Measurements from ENCODE around the gene F7. TPM values are rescaled to one million over a fixed set of nuclear protein-coding genes. Genes with fewer than 3 reads are reported as not detected.
"Not testable (repeated sequence)": the region's sequence is repeated elsewhere in the genome, so short reads cannot be mapped to it uniquely, and the experiment has no call there.

Gene F7
- total RNA-seq, 1 donor from 2014 or later: not detected

- ATAC-seq (ENCODE audit: low read depth): no peak
- TF ChIP-seq, protein P1, sequence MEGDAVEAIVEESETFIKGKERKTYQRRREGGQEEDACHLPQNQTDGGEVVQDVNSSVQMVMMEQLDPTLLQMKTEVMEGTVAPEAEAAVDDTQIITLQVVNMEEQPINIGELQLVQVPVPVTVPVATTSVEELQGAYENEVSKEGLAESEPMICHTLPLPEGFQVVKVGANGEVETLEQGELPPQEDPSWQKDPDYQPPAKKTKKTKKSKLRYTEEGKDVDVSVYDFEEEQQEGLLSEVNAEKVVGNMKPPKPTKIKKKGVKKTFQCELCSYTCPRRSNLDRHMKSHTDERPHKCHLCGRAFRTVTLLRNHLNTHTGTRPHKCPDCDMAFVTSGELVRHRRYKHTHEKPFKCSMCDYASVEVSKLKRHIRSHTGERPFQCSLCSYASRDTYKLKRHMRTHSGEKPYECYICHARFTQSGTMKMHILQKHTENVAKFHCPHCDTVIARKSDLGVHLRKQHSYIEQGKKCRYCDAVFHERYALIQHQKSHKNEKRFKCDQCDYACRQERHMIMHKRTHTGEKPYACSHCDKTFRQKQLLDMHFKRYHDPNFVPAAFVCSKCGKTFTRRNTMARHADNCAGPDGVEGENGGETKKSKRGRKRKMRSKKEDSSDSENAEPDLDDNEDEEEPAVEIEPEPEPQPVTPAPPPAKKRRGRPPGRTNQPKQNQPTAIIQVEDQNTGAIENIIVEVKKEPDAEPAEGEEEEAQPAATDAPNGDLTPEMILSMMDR (IDR thresholded peaks at IDR 0.05): no peak
- Mint-ChIP-seq H3K4me1 (no peaks in the 10 kb centered on the region), H3K9me3 (no peaks in the 10 kb centered on the region), H3K27ac (no peak overlapping the region), H3K4me3 (no peak overlapping the region), H3K27me3 (no peaks in the 10 kb centered on the region), H3K36me3 (ENCODE audit: low read depth) (peaks cover 15% of the 10 kb centered on the region)
- ChIA-PET CTCF (no interaction called here), POLR2A (no interaction called here)
- intact Hi-C loops (cut with micrococcal nuclease): no loop called here
- no peak for DNase-seq
These were observed 27.4 kb upstream of the F7 start for GRCh38 chr13:113077953-113078901.

DNA sequence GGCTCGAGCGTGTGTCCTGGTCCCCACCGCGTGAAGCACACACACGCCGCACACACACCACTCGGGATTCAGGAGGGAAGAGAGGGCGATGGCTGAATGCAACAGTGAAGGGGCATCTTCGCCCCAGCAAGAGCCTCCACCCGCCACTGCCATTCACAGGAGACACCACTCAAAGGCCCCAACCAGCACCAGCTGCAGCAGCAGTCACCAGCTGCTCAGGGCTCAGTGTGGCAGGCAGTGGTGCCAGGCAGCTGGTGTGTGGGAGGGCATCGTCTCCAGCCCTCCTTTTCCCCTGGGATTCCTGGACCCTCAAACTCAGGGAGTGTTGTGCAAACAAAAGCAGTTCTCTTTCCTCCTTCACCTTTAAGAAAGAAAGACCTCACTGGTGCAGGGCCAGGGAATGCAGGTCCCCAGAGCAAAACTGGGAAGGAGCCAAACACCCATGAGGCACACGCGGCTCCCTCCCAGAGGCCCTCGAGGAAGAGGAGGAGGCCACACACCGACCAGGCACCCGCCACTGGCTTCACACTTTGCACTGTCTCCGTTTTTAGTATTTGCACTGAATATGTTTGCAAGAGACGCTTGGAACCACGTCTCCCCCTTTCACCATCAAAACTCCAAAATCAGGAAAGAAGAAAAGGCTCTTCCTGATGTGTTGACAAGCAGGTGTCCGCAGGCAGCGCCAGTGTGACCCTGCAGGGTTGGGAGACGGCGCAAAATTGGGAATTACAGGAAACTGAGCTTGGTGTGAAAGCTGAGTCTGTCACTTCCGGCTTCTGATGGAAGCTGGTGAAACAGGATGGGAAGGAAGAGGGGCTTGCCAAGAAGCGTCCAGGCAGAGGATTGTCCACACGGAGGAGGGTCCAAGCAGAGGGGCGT lies 26.4 kb upstream of the F7 start:
- ATAC-seq (ENCODE audit: low read depth): no peak
- no peak overlapping the region for H3K4me3 Mint-ChIP-seq
- CTCF ChIA-PET: no interaction called here
- H3K27me3 Mint-ChIP-seq: no peaks in the 10 kb centered on the region
- no peak overlapping the region for H3K27ac Mint-ChIP-seq
- TF ChIP-seq, protein P1 (IDR thresholded peaks at IDR 0.05): no peak
- no peaks in the 10 kb centered on the region for H3K4me1 Mint-ChIP-seq
- no peaks in the 10 kb centered on the region for H3K9me3 Mint-ChIP-seq
- H3K36me3 Mint-ChIP-seq (ENCODE audit: low read depth): peaks cover 13% of the 10 kb centered on the region
- POLR2A ChIA-PET: no interaction called here
- DNase-seq: no peak
- intact Hi-C loops (cut with micrococcal nuclease): no loop called here

- H3K4me1 Mint-ChIP-seq; H3K27ac Mint-ChIP-seq; POLR2A ChIA-PET; ATAC-seq (ENCODE audit: low read depth); H3K27me3 Mint-ChIP-seq; H3K4me3 Mint-ChIP-seq; intact Hi-C loops (cut with micrococcal nuclease); H3K9me3 Mint-ChIP-seq; DNase-seq; CTCF ChIA-PET: not testable (repeated sequence)
- peaks cover 12% of the 10 kb centered on the region for H3K36me3 Mint-ChIP-seq (ENCODE audit: low read depth)
These were observed 25.9 kb upstream of the F7 start for GRCh38 chr13:113079781-113080080.

GRCh38 chr13:113080361-113080831 lies 25.2 kb upstream of the F7 start:
- DNase-seq: no peak
- intact Hi-C loops (cut with micrococcal nuclease): no loop called here
- POLR2A ChIA-PET: no interaction called here
- Mint-ChIP-seq H3K27ac (no peak overlapping the region), H3K36me3 (ENCODE audit: low read depth) (peaks cover 10% of the 10 kb centered on the region), H3K4me1 (no peaks in the 10 kb centered on the region), H3K27me3 (no peaks in the 10 kb centered on the region), H3K9me3 (no peaks in the 10 kb centered on the region), H3K4me3 (no peak overlapping the region)
- CTCF ChIA-PET: no interaction called here
- TF ChIP-seq, protein P1 (IDR thresholded peaks at IDR 0.05): no peak
- ATAC-seq (ENCODE audit: low read depth): no peak

GRCh38 chr13:113080901-113081521 lies 24.6 kb upstream of the F7 start:
- H3K27ac Mint-ChIP-seq: no peak overlapping the region
- no peaks in the 10 kb centered on the region for H3K4me1 Mint-ChIP-seq
- ChIA-PET CTCF (no interaction called here), POLR2A (no interaction called here)
- DNase-seq (no peak), ATAC-seq (ENCODE audit: low read depth) (no peak)
- intact Hi-C loops (cut with micrococcal nuclease): no loop called here
- H3K9me3 Mint-ChIP-seq: no peaks in the 10 kb centered on the region
- peaks cover 8% of the 10 kb centered on the region for H3K36me3 Mint-ChIP-seq (ENCODE audit: low read depth)
- TF ChIP-seq, protein P1 (IDR thresholded peaks at IDR 0.05): no peak
- no peaks in the 10 kb centered on the region for H3K27me3 Mint-ChIP-seq
- no peak overlapping the region for H3K4me3 Mint-ChIP-seq

All from activated B cell treated with CpG ODN at 0.5 μM for 24 hours (primary cell).